ENCODE measurements around the gene ST7.

GRCh38 chr7:117194445-117194844 is 241.1 kb downstream of the ST7 start:
- no peak for TF ChIP-seq CTCF (IDR thresholded peaks at IDR 0.05)
- TF ChIP-seq POLR2AphosphoS5 (IDR thresholded peaks at IDR 0.05; ENCODE audit: low read depth, low read length): no peak
- TF ChIP-seq TCF7L2 (IDR thresholded peaks at IDR 0.05; ENCODE audit: low read depth, low read length): no peak
- TF ChIP-seq SIN3A (IDR thresholded peaks at IDR 0.05; ENCODE audit: borderline replicate concordance, insufficient read depth, low read depth, low read length): no peak

Data from Panc1 (cell line).